ENCODE results near the gene SUGCT.

The SUGCT gene

GRCh38 chr7:40546616-40547501 is 412.1 kb downstream of the SUGCT start:
- peak overlapping the region in 3 of 11 experiments; percentile 19 to 55 (median 54); a peak in 2 of 22 replicates for H3K9ac ChIP-seq
- H4K20me1 ChIP-seq, result no peaks in the 10 kb centered on the region
- H3K9me3 ChIP-seq (replicated peaks in 1 of 11), result peaks cover 0 to 7% (median 0%) of the 10 kb centered on the region in 11 experiments; a peak in 1 of 22 replicates
- peak overlapping the region in 5 of 11 experiments; percentile 41 to 79 (median 52); a peak in 9 of 22 replicates for H3K27ac ChIP-seq
- no peak for TF ChIP-seq Cebpa-rat (IDR thresholded peaks at IDR 0.05)
- H3K4me1 ChIP-seq, result peaks cover 2 to 59% (median 17%) of the 10 kb centered on the region in 10 experiments; a peak in 19 of 20 replicates
- no peaks in the 10 kb centered on the region for H3K36me3 ChIP-seq
- H3K4me2 ChIP-seq, result peak overlapping the region in 4 of 11 experiments; percentile 6 to 83 (median 46); a peak in 5 of 22 replicates
- H3K27me3 ChIP-seq, result no peaks in the 10 kb centered on the region
- H3K4me3 ChIP-seq, result peak overlapping the region in 2 of 10 experiments; percentile 37 to 41; a peak in 4 of 20 replicates

- H3K4me2 ChIP-seq, result peak overlapping the region in 3 of 11 experiments; percentile 73 to 85 (median 84); a peak in 6 of 22 replicates
- no peaks in the 10 kb centered on the region for H3K27me3 ChIP-seq
- H3K4me3 ChIP-seq, result no peak overlapping the region
- peaks cover 8 to 74% (median 32%) of the 10 kb centered on the region in 10 experiments; a peak in 19 of 20 replicates for H3K4me1 ChIP-seq
- no peak overlapping the region for H3K9ac ChIP-seq
- H3K9me3 ChIP-seq (replicated peaks in 1 of 11), result peaks cover 0 to 7% (median 0%) of the 10 kb centered on the region in 11 experiments; a peak in 1 of 22 replicates
- H4K20me1 ChIP-seq, result no peaks in the 10 kb centered on the region
- H3K27ac ChIP-seq, result peak overlapping the region in 4 of 11 experiments; percentile 85 to 90 (median 88); a peak in 9 of 22 replicates
- no peaks in the 10 kb centered on the region for H3K36me3 ChIP-seq
- no peak for TF ChIP-seq Cebpa-rat (IDR thresholded peaks at IDR 0.05)
Measured at GRCh38 chr7:40549372-40550039, 414.7 kb downstream of the SUGCT start.

- peaks cover 8 to 65% (median 32%) of the 10 kb centered on the region in 10 experiments; a peak in 19 of 20 replicates for H3K4me1 ChIP-seq
- peak overlapping the region; percentile 48 to 88 (median 73) for H3K4me2 ChIP-seq
- peak overlapping the region in 3 of 10 experiments; percentile 2 to 36 (median 24); a peak in 3 of 20 replicates for H3K4me3 ChIP-seq
- no peaks in the 10 kb centered on the region for H3K36me3 ChIP-seq
- TF ChIP-seq Cebpa-rat (IDR thresholded peaks at IDR 0.05), result peak in 6 of 11 experiments; percentile 2 to 82 (median 62); a peak in 11 of 22 replicates
- H3K27ac ChIP-seq, result peak overlapping the region; percentile 25 to 90 (median 70); a peak in 21 of 22 replicates
- peak overlapping the region in 10 of 11 experiments; percentile 3 to 79 (median 50); a peak in 14 of 22 replicates for H3K9ac ChIP-seq
- no peaks in the 10 kb centered on the region for H3K27me3 ChIP-seq
- peaks cover 0 to 7% (median 0%) of the 10 kb centered on the region in 11 experiments; a peak in 1 of 22 replicates for H3K9me3 ChIP-seq (replicated peaks in 1 of 11)
- no peaks in the 10 kb centered on the region for H4K20me1 ChIP-seq
Measured at GRCh38 chr7:40551685-40552576, 417.1 kb downstream of the SUGCT start.

GRCh38 chr7:40560672-40561071 is 425.9 kb downstream of the SUGCT start:
- Histone ChIP-seq H3K36me3 (no peaks in the 10 kb centered on the region), H3K27ac (no peak overlapping the region), H3K4me1 (peaks cover 0 to 6% (median 0%) of the 10 kb centered on the region in 10 experiments; a peak in 1 of 20 replicates), H4K20me1 (no peaks in the 10 kb centered on the region), H3K4me2 (no peak overlapping the region), H3K27me3 (no peaks in the 10 kb centered on the region), H3K4me3 (no peak overlapping the region), H3K9ac (no peak overlapping the region), H3K9me3 (replicated peaks in 1 of 11) (no peaks in the 10 kb centered on the region; a peak in 1 of 22 replicates)
- no peak for TF ChIP-seq Cebpa-rat (IDR thresholded peaks at IDR 0.05)

- Histone ChIP-seq H3K4me1 (peaks cover 0 to 6% (median 0%) of the 10 kb centered on the region in 10 experiments; a peak in 1 of 20 replicates), H4K20me1 (no peaks in the 10 kb centered on the region), H3K27ac (no peak overlapping the region), H3K9me3 (replicated peaks in 1 of 11) (no peaks in the 10 kb centered on the region; a peak in 1 of 22 replicates), H3K9ac (no peak overlapping the region), H3K27me3 (no peaks in the 10 kb centered on the region), H3K4me2 (no peak overlapping the region), H3K36me3 (no peaks in the 10 kb centered on the region), H3K4me3 (no peak overlapping the region)
- no peak for TF ChIP-seq Cebpa-rat (IDR thresholded peaks at IDR 0.05)
Measured at GRCh38 chr7:40566879-40567278, 432.1 kb downstream of the SUGCT start.

GRCh38 chr7:40569326-40569725 is 434.5 kb downstream of the SUGCT start:
- Histone ChIP-seq H3K4me2 (no peak overlapping the region), H4K20me1 (no peaks in the 10 kb centered on the region), H3K9me3 (replicated peaks in 1 of 11) (no peaks in the 10 kb centered on the region), H3K27ac (no peak overlapping the region), H3K4me3 (no peak overlapping the region), H3K27me3 (no peaks in the 10 kb centered on the region), H3K36me3 (no peaks in the 10 kb centered on the region), H3K9ac (no peak overlapping the region), H3K4me1 (peaks cover 0 to 6% (median 0%) of the 10 kb centered on the region in 10 experiments; a peak in 1 of 20 replicates)
- no peak for TF ChIP-seq Cebpa-rat (IDR thresholded peaks at IDR 0.05)

- Histone ChIP-seq H3K36me3 (no peaks in the 10 kb centered on the region), H3K4me2 (no peak overlapping the region), H3K4me1 (no peaks in the 10 kb centered on the region; a peak in 1 of 20 replicates), H3K27ac (no peak overlapping the region), H3K4me3 (no peak overlapping the region), H3K9ac (no peak overlapping the region), H3K27me3 (no peaks in the 10 kb centered on the region), H3K9me3 (replicated peaks in 1 of 11) (no peaks in the 10 kb centered on the region), H4K20me1 (no peaks in the 10 kb centered on the region)
- no peak for TF ChIP-seq Cebpa-rat (IDR thresholded peaks at IDR 0.05)
Measured at GRCh38 chr7:40570223-40570622, 435.4 kb downstream of the SUGCT start.

- no peaks in the 10 kb centered on the region for H4K20me1 ChIP-seq
- H3K4me2 ChIP-seq, result no peak overlapping the region
- TF ChIP-seq Cebpa-rat (IDR thresholded peaks at IDR 0.05), result no peak
- H3K27me3 ChIP-seq, result no peaks in the 10 kb centered on the region
- H3K36me3 ChIP-seq, result no peaks in the 10 kb centered on the region
- no peak overlapping the region for H3K4me3 ChIP-seq
- no peak overlapping the region for H3K9ac ChIP-seq
- no peak overlapping the region for H3K27ac ChIP-seq
- no peaks in the 10 kb centered on the region for H3K4me1 ChIP-seq
- peaks cover 0 to 5% (median 0%) of the 10 kb centered on the region in 11 experiments; a peak in 4 of 22 replicates for H3K9me3 ChIP-seq (replicated peaks in 1 of 11)
Measured at GRCh38 chr7:40571796-40572195, 437.0 kb downstream of the SUGCT start.
